ENCODE measurements around the gene LEKR1.

The LEKR1 gene

GRCh38 chr3:157001221-157001957 is 175.2 kb downstream of the LEKR1 start:
- no peak overlapping the region for H3K27ac ChIP-seq (ENCODE audit: insufficient read depth, low read depth, low read length, poor library complexity, severe bottlenecking)
- WGBS, 2 experiments: no CpG with 5 or more reads among the region's 2 CpGs
- no peaks in the 10 kb centered on the region for H3K4me1 ChIP-seq (ENCODE audit: control insufficient read depth, insufficient read depth, low read length)
- H3K4me3 ChIP-seq (ENCODE audit: insufficient read depth, low read depth, low read length): no peak overlapping the region
- H3K27me3 ChIP-seq (ENCODE audit: control insufficient read depth, insufficient read depth, low read length, poor library complexity, severe bottlenecking): no peaks in the 10 kb centered on the region
- no peaks in the 10 kb centered on the region for H3K9me3 ChIP-seq (ENCODE audit: control insufficient read depth, low read length)
- no peaks in the 10 kb centered on the region for H3K36me3 ChIP-seq (ENCODE audit: control insufficient read depth, insufficient read depth, low read length)

GRCh38 chr3:157021679-157022078 is 195.5 kb downstream of the LEKR1 start:
- H3K4me3 ChIP-seq (ENCODE audit: insufficient read depth, low read depth, low read length): no peak overlapping the region
- no peaks in the 10 kb centered on the region for H3K27me3 ChIP-seq (ENCODE audit: control insufficient read depth, insufficient read depth, low read length, poor library complexity, severe bottlenecking)
- no peaks in the 10 kb centered on the region for H3K4me1 ChIP-seq (ENCODE audit: control insufficient read depth, insufficient read depth, low read length)
- H3K36me3 ChIP-seq (ENCODE audit: control insufficient read depth, insufficient read depth, low read length): no peaks in the 10 kb centered on the region
- no peaks in the 10 kb centered on the region for H3K9me3 ChIP-seq (ENCODE audit: control insufficient read depth, low read length)
- H3K27ac ChIP-seq (ENCODE audit: insufficient read depth, low read depth, low read length, poor library complexity, severe bottlenecking): no peak overlapping the region

GRCh38 chr3:157023226-157023625 is 197.1 kb downstream of the LEKR1 start:
- Histone ChIP-seq H3K36me3 (ENCODE audit: control insufficient read depth, insufficient read depth, low read length) (no peaks in the 10 kb centered on the region), H3K4me1 (ENCODE audit: control insufficient read depth, insufficient read depth, low read length) (no peaks in the 10 kb centered on the region), H3K27me3 (ENCODE audit: control insufficient read depth, insufficient read depth, low read length, poor library complexity, severe bottlenecking) (no peaks in the 10 kb centered on the region), H3K4me3 (ENCODE audit: insufficient read depth, low read depth, low read length) (no peak overlapping the region), H3K27ac (ENCODE audit: insufficient read depth, low read depth, low read length, poor library complexity, severe bottlenecking) (no peak overlapping the region), H3K9me3 (ENCODE audit: control insufficient read depth, low read length) (no peaks in the 10 kb centered on the region)

GRCh38 chr3:157026091-157026490 is 199.9 kb downstream of the LEKR1 start:
- WGBS, 2 experiments: 81 to 82% methylated on average over 1 of the region's 1 CpG

GRCh38 chr3:157027861-157028745 is 201.9 kb downstream of the LEKR1 start:
- H3K4me1 ChIP-seq (ENCODE audit: control insufficient read depth, insufficient read depth, low read length): no peaks in the 10 kb centered on the region
- H3K9me3 ChIP-seq (ENCODE audit: control insufficient read depth, low read length): no peaks in the 10 kb centered on the region
- H3K27ac ChIP-seq (ENCODE audit: insufficient read depth, low read depth, low read length, poor library complexity, severe bottlenecking): no peak overlapping the region
- H3K27me3 ChIP-seq (ENCODE audit: control insufficient read depth, insufficient read depth, low read length, poor library complexity, severe bottlenecking): no peaks in the 10 kb centered on the region
- no peak overlapping the region for H3K4me3 ChIP-seq (ENCODE audit: insufficient read depth, low read depth, low read length)
- H3K36me3 ChIP-seq (ENCODE audit: control insufficient read depth, insufficient read depth, low read length): no peaks in the 10 kb centered on the region
- WGBS, 2 experiments: 87 to 90% methylated on average over 5 to 6 of the region's 7 CpGs

More at GRCh38 chr3:157026091-157026490, 199.9 kb downstream of the LEKR1 start:
- H3K9me3 ChIP-seq (ENCODE audit: control insufficient read depth, low read length): no peaks in the 10 kb centered on the region
- H3K27ac ChIP-seq (ENCODE audit: insufficient read depth, low read depth, low read length, poor library complexity, severe bottlenecking): no peak overlapping the region
- H3K27me3 ChIP-seq (ENCODE audit: control insufficient read depth, insufficient read depth, low read length, poor library complexity, severe bottlenecking): no peaks in the 10 kb centered on the region
- no peaks in the 10 kb centered on the region for H3K36me3 ChIP-seq (ENCODE audit: control insufficient read depth, insufficient read depth, low read length)
- H3K4me1 ChIP-seq (ENCODE audit: control insufficient read depth, insufficient read depth, low read length): no peaks in the 10 kb centered on the region
- no peak overlapping the region for H3K4me3 ChIP-seq (ENCODE audit: insufficient read depth, low read depth, low read length)

- Histone ChIP-seq H3K27me3 (ENCODE audit: control insufficient read depth, insufficient read depth, low read length, poor library complexity, severe bottlenecking) (no peaks in the 10 kb centered on the region), H3K4me1 (ENCODE audit: control insufficient read depth, insufficient read depth, low read length) (no peaks in the 10 kb centered on the region), H3K27ac (ENCODE audit: insufficient read depth, low read depth, low read length, poor library complexity, severe bottlenecking) (no peak overlapping the region), H3K36me3 (ENCODE audit: control insufficient read depth, insufficient read depth, low read length) (no peaks in the 10 kb centered on the region), H3K9me3 (ENCODE audit: control insufficient read depth, low read length) (no peaks in the 10 kb centered on the region), H3K4me3 (ENCODE audit: insufficient read depth, low read depth, low read length) (no peak overlapping the region)
- WGBS, 2 experiments: 96 to 98% methylated on average over 3 of the region's 3 CpGs
Measured at GRCh38 chr3:157029365-157029790, 203.2 kb downstream of the LEKR1 start.

- WGBS, 2 experiments: 87 to 91% methylated on average over 4 of the region's 4 CpGs
- H3K27ac ChIP-seq (ENCODE audit: insufficient read depth, low read depth, low read length, poor library complexity, severe bottlenecking): no peak overlapping the region
- H3K9me3 ChIP-seq (ENCODE audit: control insufficient read depth, low read length): no peaks in the 10 kb centered on the region
Measured at GRCh38 chr3:157030712-157031111, 204.6 kb downstream of the LEKR1 start.

DNA sequence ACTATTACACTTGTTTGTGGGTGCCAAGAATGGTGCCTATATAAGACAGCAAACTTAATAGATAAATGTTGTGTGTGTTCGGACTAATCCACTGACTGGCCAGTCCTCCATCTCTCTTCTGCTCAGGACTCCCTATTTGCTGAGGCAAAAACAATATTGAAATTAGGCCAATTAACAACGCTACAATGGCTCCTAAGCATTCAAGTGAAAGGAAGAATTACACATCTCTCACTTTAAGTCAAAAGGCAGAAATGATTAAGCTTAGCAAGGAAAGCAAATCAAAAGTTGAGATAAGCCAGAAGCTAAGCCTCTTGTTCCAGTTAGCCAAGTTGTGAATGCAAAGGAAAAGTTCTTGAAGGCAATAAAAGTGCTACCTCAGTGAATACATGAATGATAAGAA is 206.8 kb downstream of the LEKR1 start:
- Histone ChIP-seq H3K36me3 (ENCODE audit: control insufficient read depth, insufficient read depth, low read length) (no peaks in the 10 kb centered on the region), H3K4me3 (ENCODE audit: insufficient read depth, low read depth, low read length) (no peak overlapping the region), H3K9me3 (ENCODE audit: control insufficient read depth, low read length) (no peaks in the 10 kb centered on the region), H3K4me1 (ENCODE audit: control insufficient read depth, insufficient read depth, low read length) (no peaks in the 10 kb centered on the region), H3K27ac (ENCODE audit: insufficient read depth, low read depth, low read length, poor library complexity, severe bottlenecking) (no peak overlapping the region), H3K27me3 (ENCODE audit: control insufficient read depth, insufficient read depth, low read length, poor library complexity, severe bottlenecking) (no peaks in the 10 kb centered on the region)
- 80 to 85% methylated on average over 2 of the region's 2 CpGs for WGBS, 2 experiments

More at GRCh38 chr3:157030712-157031111, 204.6 kb downstream of the LEKR1 start:
- Histone ChIP-seq H3K4me3 (ENCODE audit: insufficient read depth, low read depth, low read length) (no peak overlapping the region), H3K36me3 (ENCODE audit: control insufficient read depth, insufficient read depth, low read length) (no peaks in the 10 kb centered on the region), H3K27me3 (ENCODE audit: control insufficient read depth, insufficient read depth, low read length, poor library complexity, severe bottlenecking) (no peaks in the 10 kb centered on the region), H3K4me1 (ENCODE audit: control insufficient read depth, insufficient read depth, low read length) (no peaks in the 10 kb centered on the region)

GRCh38 chr3:157040456-157040855 is 214.3 kb downstream of the LEKR1 start:
- Histone ChIP-seq H3K27ac (ENCODE audit: insufficient read depth, low read depth, low read length, poor library complexity, severe bottlenecking) (no peak overlapping the region), H3K27me3 (ENCODE audit: control insufficient read depth, insufficient read depth, low read length, poor library complexity, severe bottlenecking) (no peaks in the 10 kb centered on the region), H3K9me3 (ENCODE audit: control insufficient read depth, low read length) (no peaks in the 10 kb centered on the region), H3K4me3 (ENCODE audit: insufficient read depth, low read depth, low read length) (no peak overlapping the region), H3K4me1 (ENCODE audit: control insufficient read depth, insufficient read depth, low read length) (no peaks in the 10 kb centered on the region), H3K36me3 (ENCODE audit: control insufficient read depth, insufficient read depth, low read length) (no peaks in the 10 kb centered on the region)

GRCh38 chr3:157042226-157042625 is 216.1 kb downstream of the LEKR1 start:
- H3K4me3 ChIP-seq (ENCODE audit: insufficient read depth, low read depth, low read length): no peak overlapping the region
- WGBS, 2 experiments: 96 to 100% methylated on average over 2 of the region's 2 CpGs
- no peaks in the 10 kb centered on the region for H3K9me3 ChIP-seq (ENCODE audit: control insufficient read depth, low read length)
- H3K36me3 ChIP-seq (ENCODE audit: control insufficient read depth, insufficient read depth, low read length): no peaks in the 10 kb centered on the region
- no peaks in the 10 kb centered on the region for H3K27me3 ChIP-seq (ENCODE audit: control insufficient read depth, insufficient read depth, low read length, poor library complexity, severe bottlenecking)
- H3K27ac ChIP-seq (ENCODE audit: insufficient read depth, low read depth, low read length, poor library complexity, severe bottlenecking): no peak overlapping the region
- no peaks in the 10 kb centered on the region for H3K4me1 ChIP-seq (ENCODE audit: control insufficient read depth, insufficient read depth, low read length)
